GM18508 (cell line): Measurements from ENCODE around the gene TDP1.

Source experiments
- ATAC-seq: cut with Tn5 transposase; IDR thresholded peaks from one replicate; pipeline ENCODE4 v1.9.1; 2021; ENCODE audit warnings: moderate number of reproducible peaks; ENCODE audit not compliant: insufficient read depth, unreplicated experiment

TDP1 gene

DNA sequence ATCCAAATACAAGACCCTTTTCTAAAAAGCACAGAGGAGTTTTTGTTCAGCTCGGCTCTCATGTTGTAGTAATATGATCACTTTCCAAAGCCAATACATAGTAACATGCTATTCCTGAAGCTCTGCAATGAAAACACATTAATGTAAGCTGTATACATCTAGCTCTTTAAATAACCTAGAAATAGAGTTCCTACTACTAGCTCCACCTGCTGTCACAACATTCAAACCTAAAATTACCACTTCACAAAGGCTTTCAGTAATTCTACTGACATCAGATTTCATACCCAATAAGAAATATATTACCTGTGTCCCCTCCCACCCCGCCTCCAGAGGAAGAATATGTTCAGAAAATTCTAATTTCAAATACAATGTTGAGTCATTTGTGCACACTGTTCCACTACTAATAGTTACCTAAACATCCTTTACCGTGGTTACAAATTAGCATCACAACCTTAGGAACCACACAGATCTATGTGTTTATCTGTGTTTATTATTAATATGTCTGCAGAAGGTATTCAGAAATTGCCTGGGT lies 19.0 kb upstream of the TDP1 start:
- no peak for ATAC-seq

DNA sequence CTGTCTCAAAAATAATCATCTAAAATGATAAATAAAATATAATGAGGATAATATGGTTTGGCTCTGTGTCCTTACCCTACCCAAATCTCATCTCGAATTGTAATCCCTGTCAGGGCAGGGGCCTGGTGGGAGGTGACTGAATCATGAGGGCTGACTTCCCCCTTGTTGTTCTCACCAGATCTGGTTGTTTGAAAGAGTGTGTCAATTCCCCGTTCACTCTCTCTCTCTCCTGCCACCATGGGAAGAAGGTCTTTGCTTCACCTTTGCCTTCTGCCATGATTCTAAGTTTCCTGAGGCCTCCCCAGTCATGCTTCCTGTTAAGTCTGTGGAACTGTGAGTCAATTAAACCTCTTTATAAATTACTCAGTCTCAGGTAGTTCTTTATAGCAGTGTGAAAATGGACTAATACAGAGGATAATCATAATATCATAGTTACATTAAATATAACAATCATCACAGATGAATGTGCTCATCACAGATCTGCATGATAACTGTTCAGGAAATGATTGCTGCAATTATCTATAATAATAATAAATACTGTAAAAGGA lies 13.8 kb upstream of the TDP1 start:
- ATAC-seq, result no peak

DNA sequence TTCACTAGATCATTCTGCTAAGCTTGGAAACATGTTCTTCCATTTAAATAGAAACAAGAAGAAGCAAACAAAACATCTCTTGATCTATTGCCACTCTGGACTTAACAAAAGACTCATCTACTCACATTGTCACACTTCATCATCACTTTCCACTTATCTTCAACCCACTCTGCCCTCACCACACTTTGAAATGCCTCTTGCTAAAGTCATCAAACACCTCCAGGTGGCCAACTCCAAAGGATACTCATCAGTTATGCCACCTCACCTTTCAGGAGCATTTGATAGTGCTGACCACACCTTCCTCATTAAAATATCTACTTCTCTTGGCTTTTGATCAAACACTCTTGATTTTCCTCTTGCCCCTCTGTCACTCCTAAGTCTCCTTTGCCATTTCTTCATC lies 8.4 kb upstream of the TDP1 start:
- no peak for ATAC-seq

DNA sequence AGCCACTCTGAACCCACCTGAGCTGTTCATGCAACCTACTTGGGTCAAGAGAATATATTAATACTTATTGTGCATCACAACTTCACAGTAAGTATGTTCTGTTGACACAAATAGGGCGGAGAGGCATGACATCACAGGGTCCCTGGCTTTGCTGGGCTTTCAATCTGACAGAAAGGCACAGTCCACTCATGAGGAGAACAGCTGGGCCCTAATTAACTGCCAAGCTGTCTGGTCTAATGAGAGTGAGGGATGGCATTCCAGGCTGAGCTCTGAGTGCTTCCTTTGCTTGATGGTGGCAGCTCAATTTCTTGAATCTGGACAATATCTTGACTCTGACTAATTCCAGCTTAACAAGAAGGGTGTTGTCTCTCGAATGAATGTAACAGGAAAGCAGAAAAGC lies 3.2 kb upstream of the TDP1 start:
- no peak for ATAC-seq

DNA sequence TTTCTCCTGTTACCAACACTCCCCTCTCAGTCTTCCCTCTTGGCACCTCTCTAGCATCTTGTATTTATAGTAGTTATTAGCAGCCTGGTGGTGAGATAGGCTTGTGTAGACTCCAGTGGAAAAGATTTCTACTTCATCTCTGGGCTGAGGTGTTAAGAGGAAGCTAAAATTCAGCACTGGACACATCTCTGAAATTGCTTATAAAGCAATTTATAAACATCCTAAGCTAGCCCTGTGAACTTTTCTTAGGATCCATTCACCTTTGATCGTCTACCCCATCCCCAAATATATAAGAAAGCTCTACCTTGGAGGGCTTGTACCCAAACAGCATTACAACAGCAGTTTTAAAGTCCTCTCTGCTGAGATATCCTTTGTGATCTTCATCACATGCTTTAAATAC lies 2.1 kb upstream of the TDP1 start:
- no peak for ATAC-seq

DNA sequence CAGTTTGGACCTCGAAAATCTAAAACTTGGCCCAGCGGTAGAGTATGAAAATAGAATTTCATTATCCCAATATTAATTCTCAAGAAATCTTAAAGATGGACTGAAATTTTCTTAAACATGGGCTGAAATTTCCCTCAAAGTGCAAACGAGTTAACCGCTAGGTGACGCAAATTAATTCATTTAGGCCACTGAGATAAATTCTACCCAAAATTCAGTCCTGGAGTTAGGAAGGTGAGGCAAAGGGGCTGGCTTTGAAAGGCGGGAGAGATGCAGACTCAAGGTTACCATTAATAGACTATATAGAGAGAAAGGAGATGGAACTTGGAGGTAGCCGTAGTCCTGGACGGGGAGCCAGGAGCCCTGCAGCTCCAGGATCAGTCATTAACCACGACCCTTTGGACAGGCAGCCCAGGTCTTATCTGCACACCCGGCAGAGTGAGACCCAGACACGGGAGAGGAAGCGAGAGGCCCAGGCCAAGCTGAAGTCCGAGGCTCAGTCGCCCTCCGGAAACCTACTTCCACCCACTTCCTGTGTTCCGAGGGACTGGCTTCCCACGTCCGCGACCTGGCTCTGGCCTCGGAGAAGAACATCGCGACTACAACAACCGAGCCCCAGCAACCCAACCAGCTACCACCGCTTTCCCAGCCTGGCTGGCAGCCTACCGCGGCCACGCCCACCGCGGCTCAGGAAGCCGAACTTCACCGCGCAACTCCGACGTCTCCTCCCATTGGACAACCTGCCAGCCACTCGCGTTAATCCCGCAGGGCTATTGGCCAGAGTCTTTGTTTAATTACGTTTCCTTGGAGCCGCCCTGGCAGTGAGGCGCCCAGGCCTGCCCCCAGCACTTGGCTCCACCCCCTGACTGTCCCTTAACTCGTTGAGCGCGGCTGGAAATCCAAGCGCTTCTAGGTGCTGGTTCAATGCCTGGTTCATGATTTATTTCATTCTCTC lies 1.4 kb upstream of the TDP1 start, which contains the start of gene EFCAB11:
EFCAB11 (minus strand) TSS at position 661 of the 952 bp plus-strand sequence; CDS start at position 591, 70 bp downstream.
- ATAC-seq, result peak; percentile 84

DNA sequence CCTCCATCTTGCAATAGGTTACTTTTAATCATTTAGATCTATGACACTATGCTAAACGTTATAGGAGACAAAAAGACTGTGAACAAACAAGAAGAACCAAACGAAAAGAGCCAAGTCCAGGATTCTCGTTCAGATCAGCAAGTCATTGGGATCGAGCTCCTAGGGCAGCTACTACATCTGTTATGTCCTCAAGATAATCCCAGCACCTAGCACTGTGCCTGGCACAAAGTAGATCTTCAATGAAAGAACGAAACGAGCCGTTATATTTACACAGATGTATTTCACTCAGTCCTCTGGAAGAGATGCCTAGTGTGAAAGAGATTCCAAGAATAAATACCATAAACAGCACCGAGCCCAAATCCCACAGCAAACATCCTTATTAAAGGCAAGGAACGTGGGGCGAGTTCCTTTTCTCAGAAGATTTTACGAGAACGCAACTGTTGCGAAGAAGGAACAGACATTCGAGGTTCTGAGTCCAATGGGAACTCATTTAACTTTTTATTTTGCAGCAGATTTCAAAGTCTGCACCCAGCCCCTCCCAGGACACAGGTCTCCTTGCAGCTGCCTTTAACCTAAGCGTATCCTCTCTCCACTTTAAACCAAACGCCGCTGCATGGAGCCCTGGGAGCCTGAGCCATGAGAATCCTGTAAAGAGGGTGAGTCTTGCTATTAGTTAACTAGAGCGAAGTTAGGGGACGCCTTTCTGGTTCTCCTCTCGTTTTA lies 544 bp upstream of the TDP1 start:
- peak; percentile 1 for ATAC-seq

DNA sequence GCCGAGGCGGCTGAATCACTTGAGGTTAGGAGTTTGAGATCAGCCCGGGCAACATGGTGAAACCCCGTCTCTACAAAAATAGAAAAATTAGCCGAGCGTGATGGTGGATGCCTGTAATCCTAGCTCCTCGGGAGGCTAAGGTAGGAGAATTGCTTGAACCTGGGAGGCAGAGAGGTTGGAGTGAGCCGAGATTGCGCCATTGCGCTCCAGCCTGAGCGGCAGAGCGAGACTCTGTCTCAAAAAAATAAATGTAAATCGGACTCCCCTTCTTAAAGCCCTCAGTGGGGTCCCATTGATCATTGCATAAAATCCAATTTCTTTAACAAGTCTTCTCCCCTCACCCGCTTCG lies 908 bp downstream of the TDP1 start:
- no peak for ATAC-seq

DNA sequence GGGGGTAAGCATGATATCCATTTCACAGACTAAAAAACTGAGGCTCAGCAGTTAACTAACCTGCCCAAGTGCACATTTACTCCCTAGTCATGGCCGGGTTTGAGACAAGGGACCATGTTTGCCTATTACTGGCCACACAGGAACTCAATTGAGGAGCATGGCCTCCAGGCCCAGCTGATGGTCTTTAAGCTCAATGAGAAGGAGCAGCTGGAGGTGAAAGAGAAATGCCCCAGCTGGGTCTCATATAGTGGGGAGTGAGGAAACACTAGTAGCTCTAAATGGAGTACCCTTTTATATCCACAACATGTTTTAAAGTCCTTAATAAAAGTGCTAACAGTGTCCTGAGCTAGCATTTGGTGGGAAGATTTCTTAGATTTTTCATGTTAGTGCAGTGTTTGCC lies 1.6 kb downstream of the TDP1 start:
- ATAC-seq, result no peak

DNA sequence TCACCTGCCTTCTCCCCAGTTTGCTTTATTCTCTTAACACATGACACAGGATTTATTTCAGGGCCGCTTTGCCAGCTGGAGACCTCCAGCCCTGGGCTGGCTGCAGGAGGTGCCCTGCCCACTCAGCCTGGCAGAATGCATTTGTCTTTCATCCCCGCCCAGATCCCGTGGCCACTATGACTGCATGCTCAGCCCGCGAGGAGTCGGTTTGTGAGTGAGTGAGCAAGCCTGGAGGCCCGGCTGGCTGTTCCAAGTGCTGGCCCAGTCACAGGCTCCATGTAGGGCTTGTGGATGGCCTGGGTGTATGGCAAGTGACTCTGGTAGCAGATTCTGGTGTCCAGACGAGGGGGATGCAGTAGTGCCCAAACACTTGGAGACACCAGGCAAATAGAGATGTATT lies 2.1 kb downstream of the TDP1 start:
- no peak for ATAC-seq

DNA sequence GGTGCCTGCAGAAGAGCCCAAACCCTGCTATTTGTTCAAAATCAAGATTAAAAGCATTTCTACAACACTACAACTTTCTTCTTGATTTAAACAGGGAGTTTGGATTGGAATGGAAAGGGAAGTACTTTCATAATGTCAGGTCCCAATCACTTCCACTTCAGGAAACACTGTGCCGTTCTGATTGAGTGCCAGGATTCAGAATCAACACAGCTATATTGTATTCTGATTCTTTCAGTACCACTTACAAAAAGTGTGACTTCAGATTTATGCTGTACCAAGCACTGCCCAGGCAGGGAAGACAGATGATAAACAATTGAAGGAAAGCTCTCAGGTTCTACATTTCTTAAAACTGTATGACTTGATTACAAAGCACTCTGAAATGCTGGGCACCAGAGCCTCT lies 3.2 kb downstream of the TDP1 start:
- no peak for ATAC-seq

DNA sequence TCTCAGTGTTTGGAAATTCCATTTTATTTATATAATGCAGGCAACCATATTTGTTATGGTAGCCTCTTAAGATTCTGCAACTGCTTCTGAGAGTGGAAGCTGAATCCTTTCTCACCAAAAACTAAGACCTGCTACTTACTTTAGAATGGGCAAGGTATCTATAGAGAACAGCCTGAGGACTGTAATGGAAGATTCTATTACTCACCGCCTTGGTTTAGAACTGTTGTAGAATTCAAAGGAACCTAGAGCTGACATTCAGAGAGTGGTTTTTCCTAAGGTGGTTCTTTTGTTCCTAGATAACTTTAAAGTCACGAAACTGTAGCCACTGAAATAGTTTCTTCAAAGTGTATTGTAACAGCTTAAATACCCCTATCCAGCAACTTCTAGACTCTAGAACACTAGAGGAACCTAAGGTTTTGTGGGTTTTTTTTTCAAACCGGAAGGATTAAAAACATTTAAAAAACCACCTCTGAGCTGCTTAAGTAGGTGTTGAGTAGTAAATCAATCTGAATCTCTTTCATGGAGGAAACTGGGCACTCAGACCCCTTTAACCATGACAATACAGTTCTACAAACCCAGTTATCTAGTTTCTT lies 4.2 kb downstream of the TDP1 start:
- no peak for ATAC-seq

DNA sequence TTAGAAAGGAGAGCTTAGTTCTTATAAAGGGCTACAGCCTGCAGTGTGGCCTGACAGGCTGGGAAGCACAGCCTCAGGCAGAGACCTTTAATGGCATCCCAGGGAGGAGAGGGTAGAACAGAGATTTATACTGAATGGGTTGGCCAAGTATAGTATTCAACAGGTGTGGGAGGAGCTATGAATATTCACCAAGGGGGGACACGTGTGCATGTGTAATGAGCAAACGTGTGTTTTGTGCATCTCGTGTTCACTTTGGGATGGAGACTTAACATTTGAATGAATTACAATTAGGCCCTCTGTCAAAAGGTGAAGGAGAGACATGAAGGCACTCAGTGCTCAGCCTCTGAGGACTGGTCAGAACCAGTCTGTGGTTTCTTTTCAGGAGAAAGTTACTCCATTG lies 5.2 kb downstream of the TDP1 start:
- ATAC-seq, result no peak

DNA sequence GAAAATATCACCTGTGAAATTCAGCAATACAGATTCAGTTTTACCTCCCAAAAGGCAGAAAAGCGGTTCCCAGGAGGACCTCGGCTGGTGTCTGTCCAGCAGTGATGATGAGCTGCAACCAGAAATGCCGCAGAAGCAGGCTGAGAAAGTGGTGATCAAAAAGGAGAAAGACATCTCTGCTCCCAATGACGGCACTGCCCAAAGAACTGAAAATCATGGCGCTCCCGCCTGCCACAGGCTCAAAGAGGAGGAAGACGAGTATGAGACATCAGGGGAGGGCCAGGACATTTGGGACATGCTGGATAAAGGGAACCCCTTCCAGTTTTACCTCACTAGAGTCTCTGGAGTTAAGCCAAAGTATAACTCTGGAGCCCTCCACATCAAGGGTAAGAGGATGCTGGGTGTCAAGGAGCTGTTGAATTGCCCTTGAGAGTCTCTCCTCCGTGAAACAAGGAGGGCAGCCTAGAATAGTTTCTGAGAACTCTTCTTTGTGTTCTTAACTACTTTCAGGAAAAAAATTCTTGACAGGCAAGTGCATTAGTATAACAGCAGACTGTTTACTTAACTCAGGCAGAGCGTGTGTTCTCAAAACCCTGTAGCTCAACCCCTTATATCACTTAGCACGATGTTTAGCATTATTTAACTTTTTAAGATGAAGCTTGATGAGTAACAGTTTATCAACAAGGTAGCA lies 7.7 kb downstream of the TDP1 start:
- no peak for ATAC-seq

DNA sequence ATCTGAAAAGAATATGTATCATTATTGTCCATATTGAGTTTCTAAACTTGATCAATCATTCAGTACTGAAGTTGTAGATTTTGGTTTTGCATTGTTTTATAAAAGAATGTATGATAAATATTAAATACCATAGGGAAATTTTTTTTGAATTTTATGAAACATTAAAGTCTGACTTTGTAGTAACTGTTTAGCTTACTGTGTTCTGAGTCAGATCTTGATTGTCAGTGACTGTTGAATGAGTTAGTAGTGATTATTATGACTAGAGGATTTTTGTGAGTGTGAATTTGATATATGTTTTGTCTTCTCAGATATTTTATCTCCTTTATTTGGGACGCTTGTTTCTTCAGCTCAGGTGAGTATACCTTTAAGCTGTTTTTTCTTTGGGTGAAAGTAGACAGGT lies 10.1 kb downstream of the TDP1 start:
- ATAC-seq, result no peak

DNA sequence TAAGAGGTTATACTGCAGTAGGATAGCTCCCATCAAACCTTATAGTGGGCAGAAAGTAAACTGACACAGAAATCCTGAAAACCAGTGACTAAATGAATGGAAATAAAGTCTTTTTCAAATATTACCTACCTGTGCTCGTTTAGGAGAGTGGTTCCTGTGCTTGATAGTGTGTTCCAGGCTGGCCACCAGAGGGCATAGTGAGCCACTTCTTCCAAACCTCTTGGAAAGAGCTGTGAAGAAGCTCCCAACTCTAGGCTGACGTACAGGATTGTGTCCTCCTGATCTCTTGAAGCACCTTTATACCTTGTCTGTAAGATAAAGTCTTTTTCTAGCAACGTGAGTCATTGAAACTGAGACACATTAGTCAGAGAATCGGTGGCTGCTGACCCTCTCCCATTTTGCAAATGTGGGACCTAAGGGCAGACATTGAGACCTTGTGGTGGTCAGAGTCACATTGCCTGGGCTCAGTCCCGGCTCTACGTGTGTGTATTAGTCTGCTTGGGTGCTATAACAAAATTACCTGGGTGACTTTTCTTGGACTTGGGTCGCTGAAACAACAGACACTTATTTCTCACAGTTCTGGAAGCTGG lies 17.6 kb downstream of the TDP1 start:
- no peak for ATAC-seq

DNA sequence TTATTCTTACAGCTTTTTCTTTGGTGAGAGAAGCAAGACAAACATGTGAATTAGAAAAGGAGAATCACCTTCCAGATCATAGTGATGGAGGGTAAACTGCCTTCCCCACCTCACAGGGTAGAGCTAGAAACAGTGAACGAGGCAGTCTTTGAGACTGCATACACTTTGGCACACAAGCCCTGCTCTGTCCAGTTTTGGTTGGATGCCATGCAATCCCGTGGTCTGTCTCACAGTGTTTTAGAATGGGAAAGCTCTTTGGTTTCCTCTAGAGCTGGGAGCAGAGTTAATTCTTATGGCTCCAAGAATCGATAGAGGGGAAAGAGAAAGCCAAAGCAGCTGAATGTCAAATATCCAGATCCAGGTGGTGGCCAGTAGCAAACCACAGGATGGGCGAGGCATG lies 21.9 kb downstream of the TDP1 start:
- ATAC-seq, result no peak

DNA sequence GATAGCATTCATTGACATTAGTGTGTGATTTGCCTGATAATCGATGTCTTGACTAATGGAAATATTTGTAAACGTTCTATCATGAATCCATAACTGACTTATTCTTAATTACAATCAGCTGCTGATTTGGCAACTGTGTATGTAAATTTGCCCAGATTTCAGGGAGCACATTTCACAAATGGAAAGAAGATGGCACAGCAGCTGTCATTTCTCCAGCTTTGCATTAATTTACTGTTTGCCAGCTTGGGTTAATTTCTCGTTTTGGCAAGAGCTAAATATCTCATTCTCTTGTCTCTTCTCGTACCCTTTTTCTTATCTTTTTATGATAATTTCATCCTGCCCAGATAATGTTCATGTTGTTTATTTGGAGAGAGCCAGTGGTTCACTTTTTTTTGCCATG lies 22.9 kb downstream of the TDP1 start:
- ATAC-seq, result no peak

DNA sequence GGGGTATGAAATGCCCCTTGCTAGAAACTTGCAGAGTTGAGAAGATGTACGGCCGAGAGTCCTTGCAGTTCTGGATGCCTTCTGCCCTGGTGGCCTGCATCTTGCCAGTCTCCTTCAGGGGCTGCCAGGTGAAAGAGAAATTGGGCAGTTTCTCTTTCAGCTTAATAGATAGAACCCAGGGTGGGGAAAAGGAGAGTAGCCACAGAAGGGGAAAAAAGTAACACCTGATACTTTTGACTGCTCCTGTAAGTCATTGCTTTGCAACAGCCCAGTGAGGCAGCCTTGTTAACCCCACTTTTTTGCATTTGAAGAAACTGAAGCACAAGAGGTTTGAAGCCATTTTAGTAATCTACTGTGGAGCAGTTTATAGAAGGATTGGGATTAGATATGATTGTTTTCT lies 27.6 kb downstream of the TDP1 start:
- no peak for ATAC-seq
